ENCODE data around the gene NSUN3. TPM values are rescaled to one million over a fixed set of nuclear protein-coding genes. Genes with fewer than 3 reads are reported as not detected.

The NSUN3 gene
- total RNA-seq, 1 experiment from 2014 or later: 10.1 TPM

GRCh38 chr3:94127115-94127514 lies 64.3 kb downstream of the NSUN3 start:
- H3K9me3 Mint-ChIP-seq (ENCODE audit: low read depth, unreplicated experiment): no peaks in the 10 kb centered on the region
- BruUV-seq (replicated peaks): no TSS peak
- no peaks in the 10 kb centered on the region for H3K36me3 Mint-ChIP-seq (ENCODE audit: insufficient read depth, unreplicated experiment)
- CTCF ChIA-PET: no interaction called here
- no peak for TF ChIP-seq CTCF (IDR thresholded peaks at IDR 0.05; ENCODE audit: unreplicated experiment)
- DNase-seq: no peak
- H3K4me1 Mint-ChIP-seq (ENCODE audit: low read depth, unreplicated experiment): no peaks in the 10 kb centered on the region
- no peak overlapping the region for H3K4me3 Mint-ChIP-seq (ENCODE audit: low read depth, unreplicated experiment)
- intact Hi-C loops (cut with micrococcal nuclease; ENCODE audit: unreplicated experiment): no loop called here
- no peaks in the 10 kb centered on the region for H3K27me3 Mint-ChIP-seq (ENCODE audit: unreplicated experiment)
- no peak overlapping the region for H3K27ac Mint-ChIP-seq (ENCODE audit: unreplicated experiment)

- H3K4me3 Mint-ChIP-seq (ENCODE audit: low read depth, unreplicated experiment): no peak overlapping the region
- DNase-seq: no peak
- CTCF ChIA-PET: no interaction called here
Measured at GRCh38 chr3:94130690-94131089, 67.8 kb downstream of the NSUN3 start.

GRCh38 chr3:94132777-94133176 lies 69.9 kb downstream of the NSUN3 start:
- H3K4me3 Mint-ChIP-seq (ENCODE audit: low read depth, unreplicated experiment): no peak overlapping the region
- peaks cover 4% of the 10 kb centered on the region for H3K9me3 Mint-ChIP-seq (ENCODE audit: low read depth, unreplicated experiment)
- intact Hi-C loops (cut with micrococcal nuclease; ENCODE audit: unreplicated experiment): no loop called here
- no peak for TF ChIP-seq CTCF (IDR thresholded peaks at IDR 0.05; ENCODE audit: unreplicated experiment)
- BruUV-seq (replicated peaks): no TSS peak
- no peak overlapping the region for H3K27ac Mint-ChIP-seq (ENCODE audit: unreplicated experiment)
- no peaks in the 10 kb centered on the region for H3K27me3 Mint-ChIP-seq (ENCODE audit: unreplicated experiment)
- no peak for DNase-seq
- CTCF ChIA-PET: no interaction called here
- H3K4me1 Mint-ChIP-seq (ENCODE audit: low read depth, unreplicated experiment): no peaks in the 10 kb centered on the region
- H3K36me3 Mint-ChIP-seq (ENCODE audit: insufficient read depth, unreplicated experiment): no peaks in the 10 kb centered on the region

More at GRCh38 chr3:94130690-94131089, 67.8 kb downstream of the NSUN3 start:
- Mint-ChIP-seq H3K36me3 (ENCODE audit: insufficient read depth, unreplicated experiment) (no peaks in the 10 kb centered on the region), H3K27me3 (ENCODE audit: unreplicated experiment) (no peaks in the 10 kb centered on the region), H3K9me3 (ENCODE audit: low read depth, unreplicated experiment) (no peaks in the 10 kb centered on the region), H3K4me1 (ENCODE audit: low read depth, unreplicated experiment) (no peaks in the 10 kb centered on the region), H3K27ac (ENCODE audit: unreplicated experiment) (no peak overlapping the region)
- BruUV-seq (replicated peaks): no TSS peak
- no peak for TF ChIP-seq CTCF (IDR thresholded peaks at IDR 0.05; ENCODE audit: unreplicated experiment)
- intact Hi-C loops (cut with micrococcal nuclease; ENCODE audit: unreplicated experiment): no loop called here

- intact Hi-C loops (cut with micrococcal nuclease; ENCODE audit: unreplicated experiment): no loop called here
- Mint-ChIP-seq H3K27ac (ENCODE audit: unreplicated experiment) (no peak overlapping the region), H3K36me3 (ENCODE audit: insufficient read depth, unreplicated experiment) (no peaks in the 10 kb centered on the region), H3K9me3 (ENCODE audit: low read depth, unreplicated experiment) (peaks cover 4% of the 10 kb centered on the region), H3K4me3 (ENCODE audit: low read depth, unreplicated experiment) (no peak overlapping the region), H3K27me3 (ENCODE audit: unreplicated experiment) (no peaks in the 10 kb centered on the region), H3K4me1 (ENCODE audit: low read depth, unreplicated experiment) (no peaks in the 10 kb centered on the region)
- TF ChIP-seq CTCF (IDR thresholded peaks at IDR 0.05; ENCODE audit: unreplicated experiment): no peak
- no peak for DNase-seq
- BruUV-seq (replicated peaks): no TSS peak
- CTCF ChIA-PET: no interaction called here
Measured at GRCh38 chr3:94136133-94136532, 73.3 kb downstream of the NSUN3 start.
